ENCODE measurements around the gene PEX6.
A peak's percentile ranks its signal among the peaks of the same experiment; 100 is the strongest.

PEX6 gene

GRCh38 chr6:42984924-42985475, 6.0 kb upstream of the PEX6 start:
- H3K9me3 Mint-ChIP-seq: no peaks in the 10 kb centered on the region
- intact Hi-C loops (cut with micrococcal nuclease): loop anchor here (2.0 to 10.0 kb wide), 3 partner anchors 30 to 70 kb away; partner anchors contain the start of genes CUL7, KLC4, KLHDC3 and MRPL2
- peaks cover 32% of the 10 kb centered on the region for H3K36me3 Mint-ChIP-seq (ENCODE audit: low read depth)
- H3K27me3 Mint-ChIP-seq: no peaks in the 10 kb centered on the region
- peak overlapping the region; percentile 80 for H3K27ac Mint-ChIP-seq
- peaks cover 66% of the 10 kb centered on the region for H3K4me1 Mint-ChIP-seq (ENCODE audit: low read depth)
- peak overlapping the region; percentile 80 for H3K4me3 Mint-ChIP-seq

- H3K4me1 Mint-ChIP-seq (ENCODE audit: low read depth): peaks cover 70% of the 10 kb centered on the region
- intact Hi-C loops (cut with micrococcal nuclease): loop anchor here (2.0 to 10.0 kb wide), 3 partner anchors 31 to 71 kb away; partner anchors contain the start of genes CUL7, KLC4, KLHDC3 and MRPL2
- H3K4me3 Mint-ChIP-seq: peak within 1 kb of the TSS; percentile 80
- H3K9me3 Mint-ChIP-seq: no peaks in the 10 kb centered on the region
- H3K27me3 Mint-ChIP-seq: no peaks in the 10 kb centered on the region
- peaks cover 25% of the 10 kb centered on the region for H3K36me3 Mint-ChIP-seq (ENCODE audit: low read depth)
- H3K27ac Mint-ChIP-seq: peak within 1 kb of the TSS; percentile 80
Measured at GRCh38 chr6:42984001-42984923, 5.3 kb upstream of the PEX6 start, which contains the start of gene PPP2R5D. TSS of gene PPP2R5D (plus strand) at chr6:42984570. CDS start at chr6:42984678, 108 bp downstream.

- no peaks in the 10 kb centered on the region for H3K9me3 Mint-ChIP-seq
- H3K4me1 Mint-ChIP-seq (ENCODE audit: low read depth): peaks cover 64% of the 10 kb centered on the region
- no peak overlapping the region for H3K4me3 Mint-ChIP-seq
- H3K36me3 Mint-ChIP-seq (ENCODE audit: low read depth): peaks cover 26% of the 10 kb centered on the region
- intact Hi-C loops (cut with micrococcal nuclease): loop anchor here (5.0 to 10.0 kb wide), 2 partner anchors 50 to 73 kb away; partner anchors contain the start of genes CUL7, KLC4 and MRPL2
- H3K27me3 Mint-ChIP-seq: no peaks in the 10 kb centered on the region
- H3K27ac Mint-ChIP-seq: no peak overlapping the region
Measured at GRCh38 chr6:42981836-42982235, 2.9 kb upstream of the PEX6 start.

- intact Hi-C loops (cut with micrococcal nuclease): loop anchor here (5.0 to 10.0 kb wide), 2 partner anchors 47 to 75 kb away; partner anchors contain the start of genes CUL7, KLC4 and MRPL2
- peaks cover 22% of the 10 kb centered on the region for H3K36me3 Mint-ChIP-seq (ENCODE audit: low read depth)
- H3K27ac Mint-ChIP-seq: peak overlapping the region; percentile 97
- no peaks in the 10 kb centered on the region for H3K9me3 Mint-ChIP-seq
- H3K27me3 Mint-ChIP-seq: no peaks in the 10 kb centered on the region
- H3K4me3 Mint-ChIP-seq: peak overlapping the region; percentile 92
- H3K4me1 Mint-ChIP-seq (ENCODE audit: low read depth): peaks cover 46% of the 10 kb centered on the region
Measured at GRCh38 chr6:42979523-42980177, 669 bp upstream of the PEX6 start.

GRCh38 chr6:42978487-42978838, 518 bp downstream of the PEX6 start:
- H3K36me3 Mint-ChIP-seq (ENCODE audit: low read depth): peaks cover 28% of the 10 kb centered on the region
- intact Hi-C loops (cut with micrococcal nuclease): no loop called here
- peak overlapping the region; percentile 92 for H3K4me3 Mint-ChIP-seq
- peak overlapping the region; percentile 97 for H3K27ac Mint-ChIP-seq
- no peaks in the 10 kb centered on the region for H3K27me3 Mint-ChIP-seq
- peaks cover 39% of the 10 kb centered on the region for H3K4me1 Mint-ChIP-seq (ENCODE audit: low read depth)
- H3K9me3 Mint-ChIP-seq: no peaks in the 10 kb centered on the region

GRCh38 chr6:42974919-42975505, 4.0 kb downstream of the PEX6 start:
- intact Hi-C loops (cut with micrococcal nuclease): no loop called here
- Mint-ChIP-seq H3K4me1 (ENCODE audit: low read depth) (peaks cover 46% of the 10 kb centered on the region), H3K4me3 (no peak overlapping the region), H3K36me3 (ENCODE audit: low read depth) (peaks cover 29% of the 10 kb centered on the region), H3K27ac (no peak overlapping the region), H3K27me3 (no peaks in the 10 kb centered on the region), H3K9me3 (no peaks in the 10 kb centered on the region)

GRCh38 chr6:42973926-42974325, 5.1 kb downstream of the PEX6 start:
- Mint-ChIP-seq H3K9me3 (no peaks in the 10 kb centered on the region), H3K36me3 (ENCODE audit: low read depth) (peaks cover 35% of the 10 kb centered on the region), H3K27me3 (no peaks in the 10 kb centered on the region), H3K4me3 (no peak overlapping the region), H3K27ac (no peak overlapping the region), H3K4me1 (ENCODE audit: low read depth) (peaks cover 38% of the 10 kb centered on the region)
- intact Hi-C loops (cut with micrococcal nuclease): no loop called here

- intact Hi-C loops (cut with micrococcal nuclease): no loop called here
- H3K4me3 Mint-ChIP-seq: no peak overlapping the region
Measured at GRCh38 chr6:42971746-42972327, 7.1 kb downstream of the PEX6 start.

GRCh38 chr6:42970871-42971612, 7.9 kb downstream of the PEX6 start:
- Mint-ChIP-seq H3K36me3 (ENCODE audit: low read depth) (peaks cover 43% of the 10 kb centered on the region), H3K4me3 (no peak overlapping the region), H3K9me3 (no peaks in the 10 kb centered on the region), H3K27me3 (no peaks in the 10 kb centered on the region), H3K27ac (peak overlapping the region; percentile 32), H3K4me1 (ENCODE audit: low read depth) (peaks cover 37% of the 10 kb centered on the region)
- intact Hi-C loops (cut with micrococcal nuclease): no loop called here

More at GRCh38 chr6:42971746-42972327, 7.1 kb downstream of the PEX6 start:
- H3K36me3 Mint-ChIP-seq (ENCODE audit: low read depth): peaks cover 40% of the 10 kb centered on the region
- no peaks in the 10 kb centered on the region for H3K27me3 Mint-ChIP-seq
- peaks cover 33% of the 10 kb centered on the region for H3K4me1 Mint-ChIP-seq (ENCODE audit: low read depth)
- no peaks in the 10 kb centered on the region for H3K9me3 Mint-ChIP-seq
- peak overlapping the region; percentile 32 for H3K27ac Mint-ChIP-seq

GRCh38 chr6:42969934-42970333, 9.0 kb downstream of the PEX6 start:
- H3K4me3 Mint-ChIP-seq: no peak overlapping the region
- peaks cover 54% of the 10 kb centered on the region for H3K36me3 Mint-ChIP-seq (ENCODE audit: low read depth)
- no peaks in the 10 kb centered on the region for H3K27me3 Mint-ChIP-seq
- intact Hi-C loops (cut with micrococcal nuclease): no loop called here
- H3K27ac Mint-ChIP-seq: no peak overlapping the region
- peaks cover 37% of the 10 kb centered on the region for H3K4me1 Mint-ChIP-seq (ENCODE audit: low read depth)
- H3K9me3 Mint-ChIP-seq: no peaks in the 10 kb centered on the region

GRCh38 chr6:42969431-42969830, 9.6 kb downstream of the PEX6 start:
- Mint-ChIP-seq H3K4me3 (no peak overlapping the region), H3K9me3 (no peaks in the 10 kb centered on the region), H3K27ac (no peak overlapping the region), H3K27me3 (no peaks in the 10 kb centered on the region), H3K36me3 (ENCODE audit: low read depth) (peaks cover 59% of the 10 kb centered on the region), H3K4me1 (ENCODE audit: low read depth) (peaks cover 37% of the 10 kb centered on the region)
- intact Hi-C loops (cut with micrococcal nuclease): no loop called here

- no peaks in the 10 kb centered on the region for H3K9me3 Mint-ChIP-seq
Measured at GRCh38 chr6:42968783-42969182, 10.2 kb downstream of the PEX6 start.

More at GRCh38 chr6:42968783-42969182, 10.2 kb downstream of the PEX6 start:
- Mint-ChIP-seq H3K4me1 (ENCODE audit: low read depth) (peaks cover 37% of the 10 kb centered on the region), H3K36me3 (ENCODE audit: low read depth) (peaks cover 62% of the 10 kb centered on the region), H3K4me3 (no peak overlapping the region), H3K27ac (no peak overlapping the region), H3K27me3 (no peaks in the 10 kb centered on the region)
- intact Hi-C loops (cut with micrococcal nuclease): no loop called here

Data from dendritic cell treated with granulocyte-macrophage colony-stimulating factor and Interleukin-4, amounts not matched to agents 40 ng/mL and 50 ng/mL, for 4 days (primary cell).